Measurements from ENCODE around the gene CACNB4.

DNA sequence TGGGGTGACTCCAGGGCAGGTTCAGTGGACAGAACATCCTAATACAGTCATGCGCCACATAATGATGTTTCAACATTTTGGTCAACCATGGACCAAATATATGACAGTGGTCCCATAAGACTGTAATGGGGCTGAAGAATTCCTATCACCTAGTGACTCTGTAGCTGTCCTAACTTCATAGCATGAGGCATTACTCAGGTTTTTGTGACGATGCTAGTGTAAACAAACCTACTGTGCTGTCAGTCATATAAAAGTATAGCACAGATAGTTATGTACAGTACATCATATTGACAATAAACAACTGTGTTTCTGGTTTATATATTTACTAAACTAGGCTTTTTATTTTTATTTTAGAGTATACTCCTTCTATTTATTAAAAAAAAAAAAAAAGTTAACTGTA is 87.1 kb downstream of the CACNB4 start:
- TF ChIP-seq JUNB (IDR thresholded peaks at IDR 0.05) (no peak), MYC (IDR thresholded peaks at IDR 0.05; ENCODE audit: insufficient read depth, insufficient read length, insufficient replicate concordance, low read length, severe bottlenecking) (no peak), SIX5 (IDR thresholded peaks at IDR 0.05; ENCODE audit: low read depth, low read length, severe bottlenecking) (no peak), ZNF207 (IDR thresholded peaks at IDR 0.05; ENCODE audit: borderline replicate concordance) (no peak), POU2F2 (IDR thresholded peaks at IDR 0.05; ENCODE audit: borderline replicate concordance, low read depth, low read length) (no peak), CHD2 (IDR thresholded peaks at IDR 0.05; ENCODE audit: borderline replicate concordance, low read depth, low read length) (no peak), SRF (IDR thresholded peaks at IDR 0.05; ENCODE audit: low read depth in 2 of 2, low read length in 2 of 2) (no peak), RFX5 (IDR thresholded peaks at IDR 0.05; ENCODE audit: low read depth, low read length) (no peak)
- TF ChIP-seq, protein P1, sequence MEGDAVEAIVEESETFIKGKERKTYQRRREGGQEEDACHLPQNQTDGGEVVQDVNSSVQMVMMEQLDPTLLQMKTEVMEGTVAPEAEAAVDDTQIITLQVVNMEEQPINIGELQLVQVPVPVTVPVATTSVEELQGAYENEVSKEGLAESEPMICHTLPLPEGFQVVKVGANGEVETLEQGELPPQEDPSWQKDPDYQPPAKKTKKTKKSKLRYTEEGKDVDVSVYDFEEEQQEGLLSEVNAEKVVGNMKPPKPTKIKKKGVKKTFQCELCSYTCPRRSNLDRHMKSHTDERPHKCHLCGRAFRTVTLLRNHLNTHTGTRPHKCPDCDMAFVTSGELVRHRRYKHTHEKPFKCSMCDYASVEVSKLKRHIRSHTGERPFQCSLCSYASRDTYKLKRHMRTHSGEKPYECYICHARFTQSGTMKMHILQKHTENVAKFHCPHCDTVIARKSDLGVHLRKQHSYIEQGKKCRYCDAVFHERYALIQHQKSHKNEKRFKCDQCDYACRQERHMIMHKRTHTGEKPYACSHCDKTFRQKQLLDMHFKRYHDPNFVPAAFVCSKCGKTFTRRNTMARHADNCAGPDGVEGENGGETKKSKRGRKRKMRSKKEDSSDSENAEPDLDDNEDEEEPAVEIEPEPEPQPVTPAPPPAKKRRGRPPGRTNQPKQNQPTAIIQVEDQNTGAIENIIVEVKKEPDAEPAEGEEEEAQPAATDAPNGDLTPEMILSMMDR (IDR thresholded peaks at IDR 0.05 in 2 of 3, conservative IDR thresholded peaks at IDR 0.05 in 1 of 3; ENCODE audit: control insufficient read depth in 2 of 3, extremely low read depth in 1 of 3, insufficient read depth in 1 of 3, low read depth in 3 of 3, low read length in 3 of 3), result no peak
- TF ChIP-seq, protein P2, sequence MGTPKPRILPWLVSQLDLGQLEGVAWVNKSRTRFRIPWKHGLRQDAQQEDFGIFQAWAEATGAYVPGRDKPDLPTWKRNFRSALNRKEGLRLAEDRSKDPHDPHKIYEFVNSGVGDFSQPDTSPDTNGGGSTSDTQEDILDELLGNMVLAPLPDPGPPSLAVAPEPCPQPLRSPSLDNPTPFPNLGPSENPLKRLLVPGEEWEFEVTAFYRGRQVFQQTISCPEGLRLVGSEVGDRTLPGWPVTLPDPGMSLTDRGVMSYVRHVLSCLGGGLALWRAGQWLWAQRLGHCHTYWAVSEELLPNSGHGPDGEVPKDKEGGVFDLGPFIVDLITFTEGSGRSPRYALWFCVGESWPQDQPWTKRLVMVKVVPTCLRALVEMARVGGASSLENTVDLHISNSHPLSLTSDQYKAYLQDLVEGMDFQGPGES (IDR thresholded peaks at IDR 0.05), result no peak
